K562 (cell line): ENCODE data around the gene KRTAP1-3. TPM values are rescaled to one million over a fixed set of nuclear protein-coding genes. Genes with fewer than 3 reads are reported as not detected.
A peak's percentile ranks its signal among the peaks of the same experiment; 100 is the strongest.

ENCODE experiments used
- ATAC-seq: fragments of 200-7000 bp; cut with Tn5 transposase; 3 replicates; pipeline ENCODE4 v1.9.1; 2020; ENCODE audit warnings: moderate library complexity
- BruUV-seq: library from RNA; stranded (reverse); fragments of 400-500 nt; replicated peaks from 2 replicates; lab custom pipeline; 2021; lab: Mats Ljungman, UMichigan
- CTCF ChIA-PET: fragments of 300-600 bp; formaldehyde crosslinking; extraction: SDS; loops from one replicate; lab custom pipeline; 2021; ENCODE audit warnings: low intra/inter-chr PET ratio; lab: Yijun Ruan, JAX
- POLR2A ChIA-PET: fragments of 300-600, 350-650 bp; sonication (Branson Sonifier 250); formaldehyde crosslinking; extraction: SDS; loops from one replicate; lab custom pipeline; 2021; ENCODE audit warnings: antibody characterized with exemption, inconsistent platforms; lab: Yijun Ruan, JAX
- DNase-seq, 4 experiments: peaks; one replicate each; pipeline versions ENCODE4 v3.0.0 to v3.0.0-alpha.2; 2011 to 2018; ENCODE audit warnings: low spot score in 3 of 4, mixed read lengths in 3 of 4; ENCODE audit errors: extremely low read depth in 1 of 4
- FAIRE-seq: peaks from 2 replicates; lab custom pipeline; 2011; peaks lifted over from hg19 to GRCh38; lab: Jason Lieb, UNC
- H2AFZ ChIP-seq: 2 replicates; pipeline ENCODE4 v1.6.0; 2011; ENCODE audit warnings: low read depth, low read length, control low read depth, inconsistent platforms
- H3K27ac ChIP-seq: fragments of 200-600 bp; 3 replicates; pipeline ENCODE4 v1.8.0; 2011; ENCODE audit warnings: low read depth, mild to moderate bottlenecking, control low read depth, inconsistent platforms, low read length, moderate library complexity, mixed read lengths; ENCODE audit errors: extremely low read depth
- H3K27me3 ChIP-seq, 2 experiments: fragments of 300-600 bp in 1 of 2; 2 replicates in 1 of 2; 3 replicates in 1 of 2; pipeline versions ENCODE4 v1.6.0 to v1.8.0; 2011; ENCODE audit warnings: inconsistent platforms in 2 of 2, low read length in 2 of 2, mild to moderate bottlenecking in 1 of 2, mixed read lengths in 1 of 2, moderate library complexity in 1 of 2; ENCODE audit not compliant: control insufficient read depth in 2 of 2, insufficient read depth in 2 of 2
- H3K36me3 ChIP-seq: fragments of 300-600 bp; 3 replicates; pipeline ENCODE4 v1.8.0; 2011; ENCODE audit warnings: mild to moderate bottlenecking, low read length, inconsistent platforms; ENCODE audit not compliant: control insufficient read depth, insufficient read depth
- H3K4me1 ChIP-seq, 2 experiments: fragments of 200-600 bp in 1 of 2; replicated peaks in 1 of 2; 2 replicates in 1 of 2; 3 replicates in 1 of 2; pipeline versions ENCODE4 v1.5.1 to v1.8.0; 2011; ENCODE audit warnings: inconsistent platforms in 2 of 2, low read length in 2 of 2, mild to moderate bottlenecking in 1 of 2, mixed read lengths in 1 of 2, moderate library complexity in 1 of 2; ENCODE audit not compliant: control insufficient read depth in 2 of 2, insufficient read depth in 2 of 2
- H3K4me2 ChIP-seq: 2 replicates; pipeline ENCODE4 v1.6.1; 2011; ENCODE audit warnings: low read length, control low read depth, inconsistent platforms, mixed read lengths; ENCODE audit not compliant: insufficient read depth
- H3K4me3 ChIP-seq: fragments of 200-600 bp; sonication (generic), shearing (Covaris generic); 2 replicates; pipeline ENCODE4 v1.5.1; 2016; ENCODE audit warnings: control low read depth, inconsistent platforms
- H3K79me2 ChIP-seq: fragments of 200-600 bp; 3 replicates; pipeline ENCODE4 v1.8.0; 2011; ENCODE audit warnings: low read length, inconsistent platforms; ENCODE audit not compliant: control insufficient read depth, insufficient read depth
- H3K9ac ChIP-seq, 2 experiments: 2 replicates each; pipeline versions ENCODE4 v1.6.0 to v1.6.1; 2011; ENCODE audit warnings: low read depth in 2 of 2, low read length in 2 of 2, control low read depth in 1 of 2, inconsistent platforms in 1 of 2, mild to moderate bottlenecking in 1 of 2, mixed read lengths in 1 of 2; ENCODE audit not compliant: insufficient read depth in 1 of 2
- H3K9me1 ChIP-seq: one replicate; pipeline ENCODE4 v1.6.0; 2011; ENCODE audit warnings: inconsistent platforms, mild to moderate bottlenecking, low read length, moderate library complexity; ENCODE audit not compliant: control insufficient read depth, insufficient read depth
- H3K9me3 ChIP-seq: replicated peaks from 2 replicates; pipeline ENCODE4 v1.5.1; 2011; ENCODE audit warnings: low read depth, low read length, inconsistent platforms; ENCODE audit not compliant: control insufficient read depth, insufficient read depth
- H4K20me1 ChIP-seq: replicated peaks from 2 replicates; pipeline ENCODE4 v1.6.1; 2011; ENCODE audit warnings: low read length, inconsistent platforms, mixed read lengths; ENCODE audit not compliant: control insufficient read depth, insufficient read depth
- AFF4 ChIP-seq: sonication (generic); formaldehyde crosslinking; IDR thresholded peaks from 2 replicates; pipeline ENCODE4 v1.8.0; 2023; ENCODE audit warnings: mild to moderate bottlenecking, missing genetic modification reagents
- PHF8 ChIP-seq: fragments of 200-600 bp; sonication (generic); IDR thresholded peaks from 2 replicates; pipeline ENCODE4 v1.6.1; 2012; ENCODE audit warnings: mixed run types, mild to moderate bottlenecking, inconsistent platforms, low read length, moderate library complexity, borderline replicate concordance
- SOX6 ChIP-seq: fragments of 450-650 bp; IDR thresholded peaks from 2 replicates; pipeline ENCODE4 v1.6.1; 2014; ENCODE audit warnings: mild to moderate bottlenecking
- ZNF224 ChIP-seq: sonication (generic); formaldehyde crosslinking; IDR thresholded peaks from 2 replicates; pipeline ENCODE4 v1.8.0; 2022; ENCODE audit warnings: mild to moderate bottlenecking, missing genetic modification reagents
- ZNF316 ChIP-seq: fragments of 450-650 bp; IDR thresholded peaks from 2 replicates; pipeline ENCODE4 v1.6.1; 2016
- WGBS: fragments of 100-300 bp; shearing (Covaris generic); methylation state at CpG from one replicate; pipeline ENCODE4 v1.1.6; 2016; ENCODE audit warnings: low coverage, mixed read lengths; ENCODE audit not compliant: insufficient coverage; ENCODE audit errors: missing lambda C conversion rate; 5-methylcytosine and 5-hydroxymethylcytosine counted together
- in situ Hi-C: fragments of 300-500 bp; cut with MboI; formaldehyde crosslinking; loops from 4 replicates; pipeline ENCODE4 v1.15.0; 2018; ENCODE audit warnings: inconsistent platforms, mixed read lengths
- intact Hi-C: fragments of 100-400 bp; cut with micrococcal nuclease; formaldehyde crosslinking; loops from 2 replicates; pipeline ENCODE4 v1.14.2; 2022
- polyA plus RNA-seq, 8 experiments: library from polyadenylated mRNA; depleted of rRNA in 4 of 8; stranded (reverse) in 5 of 8; unstranded in 3 of 8; fragments of >200 nt; fragmentation: Nextera tagmentation in 2 of 8; fragmentation: Illumina TruSeq in 1 of 8; extraction: Ambion mirVana in 2 of 8; extraction: Trizol in 1 of 8; gene quantifications; 2 replicates each; pipeline versions ENCODE4 v1.2.1 to v1.2.3, GENCODE V29; 2011 to 2014; ENCODE audit warnings: inconsistent platforms in 1 of 8, missing spikeins in 1 of 8
- total RNA-seq, 7 experiments: library from RNA; depleted of rRNA in 6 of 7; stranded (reverse); fragments of >200 nt in 6 of 7; fragmentation: Illumina TruSeq in 2 of 7; extraction: Trizol in 2 of 7; gene quantifications; 2 replicates each; pipeline versions ENCODE4 v1.2.1 to v1.2.3, GENCODE V29; 2011 to 2021; ENCODE audit warnings: low replicate concordance in 1 of 7

Gene KRTAP1-3
- total and polyA plus RNA-seq, 9 of the 15 experiments (the other 6 are each of a cell fraction or from before 2014, with no cell fraction given): not detected

- FAIRE-seq (no peak), DNase-seq (no peak), ATAC-seq (no peak)
- ChIA-PET CTCF (no interaction called here), POLR2A (no interaction called here)
- no peak for TF ChIP-seq SOX6
- TF ChIP-seq ZNF316: peak; percentile 52; the same call in 1 of the 2 replicates
- Histone ChIP-seq H3K4me1 (no peaks in the 10 kb centered on the region; a peak in 1 of 5 replicates), H3K4me3 (no peak overlapping the region), H3K27ac (no peak overlapping the region), H2AFZ (no peak overlapping the region), H3K27me3 (peaks cover 0 to 14% of the 10 kb centered on the region in 2 experiments; a peak in 3 of 5 replicates), H3K9me3 (no peaks in the 10 kb centered on the region), H3K9me1 (no peaks in the 10 kb centered on the region), H3K36me3 (no peaks in the 10 kb centered on the region), H4K20me1 (no peaks in the 10 kb centered on the region), H3K9ac (no peak overlapping the region), H3K4me2 (no peak overlapping the region), H3K79me2 (no peaks in the 10 kb centered on the region)
- intact Hi-C loops: no loop called here
- 0% methylated on average over 4 of the region's 4 CpGs for WGBS
- in situ Hi-C loops: no loop called here
- BruUV-seq: no TSS peak
These were observed 30.7 kb downstream of the KRTAP1-3 start for GRCh38 chr17:41003926-41004325.

- intact Hi-C loops (no loop called here), in situ Hi-C loops (no loop called here)
- peaks cover 0 to 9% of the 10 kb centered on the region in 2 experiments; a peak in 3 of 5 replicates for H3K27me3 ChIP-seq
- no peaks in the 10 kb centered on the region for H3K9me1 ChIP-seq
- no peak overlapping the region for H2AFZ ChIP-seq
- no peaks in the 10 kb centered on the region for H3K36me3 ChIP-seq
- no peak overlapping the region for H3K4me3 ChIP-seq
- H3K27ac ChIP-seq: no peak overlapping the region
- CTCF ChIA-PET: no interaction called here
- no peaks in the 10 kb centered on the region for H4K20me1 ChIP-seq
- POLR2A ChIA-PET: no interaction called here
- BruUV-seq: no TSS peak
- no peak for FAIRE-seq
- H3K9ac ChIP-seq: no peak overlapping the region
- no peak for ATAC-seq
- H3K4me2 ChIP-seq: no peak overlapping the region
- no peaks in the 10 kb centered on the region; a peak in 1 of 5 replicates for H3K4me1 ChIP-seq
- H3K9me3 ChIP-seq: no peaks in the 10 kb centered on the region
- no peaks in the 10 kb centered on the region for H3K79me2 ChIP-seq
- WGBS: 2% methylated on average over 5 of the region's 5 CpGs
- no peak for DNase-seq
- TF ChIP-seq ZNF224 (CRISPR knock-in tag): no peak
- no peak for TF ChIP-seq AFF4 (CRISPR knock-in tag)
- no peak for TF ChIP-seq PHF8
These were observed 31.9 kb downstream of the KRTAP1-3 start for GRCh38 chr17:41002814-41003213.
